IMR-90 (cell line): ENCODE measurements around the gene METTL24. TPM values are rescaled to one million over a fixed set of nuclear protein-coding genes. Genes with fewer than 3 reads are reported as not detected.

Source experiments
- ATAC-seq: fragments of 200-7000 bp; cut with Tn5 transposase; 2 replicates; pipeline ENCODE4 v1.9.1; 2020; ENCODE audit warnings: low read depth, mild to moderate bottlenecking, moderate library complexity
- BruUV-seq: library from RNA; stranded (reverse); fragments of 400-500 nt; replicated peaks from 2 replicates; lab custom pipeline; 2021; lab: Mats Ljungman, UMichigan
- CTCF ChIA-PET: fragments of 300-600 bp; formaldehyde crosslinking; extraction: SDS; loops from one replicate; lab custom pipeline; 2021; ENCODE audit warnings: antibody characterized with exemption; lab: Yijun Ruan, JAX
- POLR2A ChIA-PET: fragments of 300-600 bp; sonication (Branson Sonifier 250); formaldehyde crosslinking; loops from one replicate; lab custom pipeline; 2022; ENCODE audit warnings: antibody characterized with exemption; ENCODE audit not compliant: unreplicated experiment; lab: Charles Lee
- DNase-seq: peaks from one replicate; pipeline ENCODE4 v3.0.0; 2013
- H2AFZ ChIP-seq: replicated peaks from 2 replicates; pipeline ENCODE3; 2013; ENCODE audit warnings: low read length, mild to moderate bottlenecking; ENCODE audit not compliant: poor library complexity
- H2AK5ac ChIP-seq: 2 replicates; pipeline ENCODE4 v1.6.1; 2013; ENCODE audit warnings: low read depth, low read length, inconsistent platforms
- H2AK9ac ChIP-seq: replicated peaks from 2 replicates; pipeline ENCODE3; 2013; ENCODE audit warnings: mild to moderate bottlenecking, low read depth, low read length, moderate library complexity; ENCODE audit not compliant: poor library complexity
- H2BK120ac ChIP-seq: 2 replicates; pipeline ENCODE4 v1.6.1; 2013; ENCODE audit warnings: low read depth, low read length, inconsistent platforms
- H2BK15ac ChIP-seq: 3 replicates; pipeline ENCODE4 v1.6.1; 2013; ENCODE audit warnings: low read depth, low read length, inconsistent platforms
- H2BK20ac ChIP-seq: 2 replicates; pipeline ENCODE4 v1.6.1; 2013; ENCODE audit warnings: low read depth, mild to moderate bottlenecking, inconsistent platforms, low read length, moderate library complexity
- H2BK5ac ChIP-seq: 2 replicates; pipeline ENCODE4 v1.6.1; 2013; ENCODE audit warnings: mild to moderate bottlenecking, low read depth, low read length, inconsistent platforms; ENCODE audit not compliant: poor library complexity, severe bottlenecking
- H3K14ac ChIP-seq: replicated peaks from 2 replicates; pipeline ENCODE4 v1.6.1; 2013; ENCODE audit warnings: low read depth, low read length, inconsistent platforms
- H3K18ac ChIP-seq: 2 replicates; pipeline ENCODE4 v1.6.1; 2013; ENCODE audit warnings: low read depth, low read length, control low read depth
- H3K23ac ChIP-seq: 2 replicates; pipeline ENCODE4 v1.6.1; 2013; ENCODE audit warnings: low read depth, low read length, inconsistent platforms
- H3K27ac ChIP-seq: 2 replicates; pipeline ENCODE4 v1.5.1; 2013; ENCODE audit warnings: mild to moderate bottlenecking, control low read depth, low read length; ENCODE audit not compliant: insufficient read depth
- H3K27me3 ChIP-seq: 2 replicates; pipeline ENCODE4 v1.6.1; 2013; ENCODE audit warnings: low read length; ENCODE audit not compliant: control insufficient read depth, insufficient read depth
- H3K36me3 ChIP-seq: 2 replicates; pipeline ENCODE4 v1.6.1; 2013; ENCODE audit warnings: low read length, mixed read lengths; ENCODE audit not compliant: control insufficient read depth, insufficient read depth
- H3K4ac ChIP-seq: 2 replicates; pipeline ENCODE4 v1.6.1; 2013; ENCODE audit warnings: low read depth, low read length, inconsistent platforms
- H3K4me1 ChIP-seq: 2 replicates; pipeline ENCODE4 v1.6.1; 2013; ENCODE audit warnings: low read length, mixed read lengths; ENCODE audit not compliant: control insufficient read depth, insufficient read depth
- H3K4me2 ChIP-seq: 2 replicates; pipeline ENCODE4 v1.6.1; 2013; ENCODE audit warnings: low read depth, mild to moderate bottlenecking, control low read depth, low read length, moderate library complexity
- H3K4me3 ChIP-seq: 2 replicates; pipeline ENCODE4 v1.5.1; 2013; ENCODE audit warnings: low read depth, mild to moderate bottlenecking, control low read depth, low read length, moderate library complexity; ENCODE audit not compliant: insufficient read depth
- H3K56ac ChIP-seq: 2 replicates; pipeline ENCODE4 v1.6.1; 2013; ENCODE audit warnings: low read length, inconsistent platforms; ENCODE audit not compliant: insufficient read depth; ENCODE audit errors: extremely low read depth
- H3K79me1 ChIP-seq, 2 experiments: 2 replicates each; pipeline ENCODE4 v1.6.1; 2013; ENCODE audit warnings: low read length in 2 of 2, inconsistent platforms in 1 of 2, low read depth in 1 of 2
- H3K9ac ChIP-seq: 2 replicates; pipeline ENCODE4 v1.6.1; 2013; ENCODE audit warnings: low read depth, low read length, control low read depth
- H3K9me1 ChIP-seq: 2 replicates; pipeline ENCODE4 v1.6.1; 2013; ENCODE audit warnings: low read length, inconsistent platforms; ENCODE audit not compliant: insufficient read depth
- H3K9me3 ChIP-seq: 2 replicates; pipeline ENCODE4 v1.6.1; 2013; ENCODE audit warnings: low read length; ENCODE audit not compliant: control insufficient read depth, insufficient read depth
- H4K20me1 ChIP-seq: 2 replicates; pipeline ENCODE4 v1.6.1; 2013; ENCODE audit warnings: low read length, inconsistent platforms; ENCODE audit not compliant: insufficient read depth
- H4K5ac ChIP-seq: 2 replicates; pipeline ENCODE4 v1.6.1; 2013; ENCODE audit warnings: mild to moderate bottlenecking, low read depth, low read length, control low read depth
- H4K8ac ChIP-seq, 2 experiments: 2 replicates each; pipeline ENCODE4 v1.6.1; 2013; ENCODE audit warnings: low read depth in 2 of 2, low read length in 2 of 2, control low read depth in 1 of 2, inconsistent platforms in 1 of 2
- H4K91ac ChIP-seq: 2 replicates; pipeline ENCODE4 v1.6.1; 2013; ENCODE audit warnings: low read depth, low read length, inconsistent platforms; ENCODE audit not compliant: insufficient read depth
- CTCF ChIP-seq: conservative IDR thresholded peaks from 2 replicates; pipeline ENCODE4 v1.5.1; 2012; ENCODE audit warnings: mild to moderate bottlenecking, low read depth, low read length, improper control_type of control experiment
- MXI1 ChIP-seq: IDR thresholded peaks from 2 replicates; pipeline ENCODE4 v1.6.1; 2012; ENCODE audit warnings: low read depth, mild to moderate bottlenecking, low read length, moderate library complexity, borderline replicate concordance
- WGBS, 2 experiments: methylation state at CpG; one replicate each; pipeline versions ENCODE4 v1.1.5 to v1.1.7; 2013; ENCODE audit warnings: missing lambda C conversion rate in 2 of 2; ENCODE audit not compliant: insufficient read length in 1 of 2; ENCODE audit errors: extremely low coverage in 2 of 2; 5-methylcytosine and 5-hydroxymethylcytosine counted together
- dilution Hi-C: fragments of 300-500 bp; cut with HindIII; formaldehyde crosslinking; loops from one replicate; pipeline ENCODE4 v1.14.3; 2018; ENCODE audit warnings: low sequenced_read_pairs; ENCODE audit not compliant: unreplicated experiment
- in situ Hi-C: fragments of 300-500 bp; cut with MboI; formaldehyde crosslinking; loops from 3 replicates; pipeline ENCODE4 v1.14.3; 2019; ENCODE audit warnings: low sequenced_read_pairs, inconsistent platforms, mixed read lengths
- intact Hi-C: fragments of 100-400 bp; cut with micrococcal nuclease; formaldehyde crosslinking; loops from 2 replicates; pipeline ENCODE4 v1.10.0; 2022
- polyA plus RNA-seq, 3 experiments: library from polyadenylated mRNA; depleted of rRNA; stranded (reverse); fragments of >200 nt; gene quantifications; 2 replicates each; pipeline ENCODE4 v1.2.3, GENCODE V29; 2012; ENCODE audit warnings: low replicate concordance in 1 of 3
- total RNA-seq: library from RNA; depleted of rRNA; stranded (reverse); fragments of >200 nt; gene quantifications from 2 replicates; pipeline ENCODE4 v1.2.3, GENCODE V29; 2012

Gene METTL24
- total and polyA plus RNA-seq, 2 of the 4 experiments (the other 2 are of a cell fraction) = not detected

- intact Hi-C loops (no loop called here), in situ Hi-C loops (no loop called here), dilution Hi-C loops (no loop called here)
- no peak overlapping the region for H2AFZ ChIP-seq
- no peak overlapping the region for H2BK120ac ChIP-seq
- peaks cover 5% of the 10 kb centered on the region; the same call in 1 of the 2 replicates for H3K27me3 ChIP-seq
- DNase-seq (peak; percentile 37), ATAC-seq (no peak)
- no peak overlapping the region for H4K91ac ChIP-seq
- no peak overlapping the region for H4K5ac ChIP-seq
- no peak overlapping the region for H3K56ac ChIP-seq
- H2BK20ac ChIP-seq = no peak overlapping the region
- H4K20me1 ChIP-seq = no peaks in the 10 kb centered on the region
- H3K18ac ChIP-seq = no peak overlapping the region
- BruUV-seq = no TSS peak
- WGBS, 2 experiments = no CpG with 5 or more reads among the region's 3 CpGs
- no peaks in the 10 kb centered on the region for H3K79me1 ChIP-seq
- H3K36me3 ChIP-seq = no peaks in the 10 kb centered on the region
- H3K23ac ChIP-seq = no peak overlapping the region
- no peak overlapping the region for H2AK5ac ChIP-seq
- H3K9ac ChIP-seq = no peak overlapping the region
- TF ChIP-seq MXI1 = no peak
- no peak for TF ChIP-seq CTCF
- H3K4me2 ChIP-seq = no peak overlapping the region
- no peaks in the 10 kb centered on the region for H3K9me1 ChIP-seq
- ChIA-PET POLR2A (no interaction called here), CTCF (interaction anchor here (1.4 kb wide), 1 partner anchor 9 kb away, joined by 3 read pairs; no protein-coding TSS in a partner anchor)
- no peak overlapping the region for H3K27ac ChIP-seq
- H2BK5ac ChIP-seq = no peak overlapping the region
- H3K4me3 ChIP-seq = no peak overlapping the region
- no peak overlapping the region for H3K14ac ChIP-seq
- H3K4ac ChIP-seq = no peak overlapping the region
- H3K9me3 ChIP-seq = no peaks in the 10 kb centered on the region
- H4K8ac ChIP-seq = no peak overlapping the region
- no peak overlapping the region for H2AK9ac ChIP-seq
- no peaks in the 10 kb centered on the region for H3K4me1 ChIP-seq
- no peak overlapping the region for H2BK15ac ChIP-seq
Observed at GRCh38 chr6:110338820-110339470, 19.2 kb downstream of the METTL24 start.
